GM12872 (cell line): ENCODE results near the gene RMND1.

Source experiments
- TF ChIP-seq, protein P1 (sequence below): IDR thresholded peaks from 3 replicates; pipeline ENCODE4 v1.5.1; 2011; ENCODE audit warnings: low read depth, mild to moderate bottlenecking, low read length, moderate library complexity; ENCODE audit not compliant: insufficient read depth

Gene RMND1

DNA sequence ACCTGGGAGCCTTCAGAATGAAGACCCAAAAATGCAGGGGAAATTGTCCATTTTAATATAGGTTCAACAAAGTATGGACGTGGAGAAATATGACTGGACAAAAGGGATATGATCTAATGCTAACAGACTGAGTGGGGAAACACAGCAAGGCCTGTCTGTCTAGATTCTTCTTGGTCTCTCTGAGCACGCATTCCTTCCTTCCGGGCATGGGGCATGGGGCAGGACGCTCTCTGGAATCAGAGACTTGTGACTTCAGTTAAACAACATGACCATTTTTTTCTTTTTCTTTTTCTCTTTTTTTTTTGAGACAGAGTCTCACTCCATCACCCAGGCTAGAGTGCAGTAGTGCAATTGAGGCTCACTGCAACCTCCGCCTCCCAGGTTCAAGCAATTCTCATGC, 92.4 kb downstream of the RMND1 start:
- TF ChIP-seq, protein P1, sequence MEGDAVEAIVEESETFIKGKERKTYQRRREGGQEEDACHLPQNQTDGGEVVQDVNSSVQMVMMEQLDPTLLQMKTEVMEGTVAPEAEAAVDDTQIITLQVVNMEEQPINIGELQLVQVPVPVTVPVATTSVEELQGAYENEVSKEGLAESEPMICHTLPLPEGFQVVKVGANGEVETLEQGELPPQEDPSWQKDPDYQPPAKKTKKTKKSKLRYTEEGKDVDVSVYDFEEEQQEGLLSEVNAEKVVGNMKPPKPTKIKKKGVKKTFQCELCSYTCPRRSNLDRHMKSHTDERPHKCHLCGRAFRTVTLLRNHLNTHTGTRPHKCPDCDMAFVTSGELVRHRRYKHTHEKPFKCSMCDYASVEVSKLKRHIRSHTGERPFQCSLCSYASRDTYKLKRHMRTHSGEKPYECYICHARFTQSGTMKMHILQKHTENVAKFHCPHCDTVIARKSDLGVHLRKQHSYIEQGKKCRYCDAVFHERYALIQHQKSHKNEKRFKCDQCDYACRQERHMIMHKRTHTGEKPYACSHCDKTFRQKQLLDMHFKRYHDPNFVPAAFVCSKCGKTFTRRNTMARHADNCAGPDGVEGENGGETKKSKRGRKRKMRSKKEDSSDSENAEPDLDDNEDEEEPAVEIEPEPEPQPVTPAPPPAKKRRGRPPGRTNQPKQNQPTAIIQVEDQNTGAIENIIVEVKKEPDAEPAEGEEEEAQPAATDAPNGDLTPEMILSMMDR = no peak

- TF ChIP-seq, protein P1 = no peak
Observed at GRCh38 chr6:151358475-151358874, 93.5 kb downstream of the RMND1 start.

DNA sequence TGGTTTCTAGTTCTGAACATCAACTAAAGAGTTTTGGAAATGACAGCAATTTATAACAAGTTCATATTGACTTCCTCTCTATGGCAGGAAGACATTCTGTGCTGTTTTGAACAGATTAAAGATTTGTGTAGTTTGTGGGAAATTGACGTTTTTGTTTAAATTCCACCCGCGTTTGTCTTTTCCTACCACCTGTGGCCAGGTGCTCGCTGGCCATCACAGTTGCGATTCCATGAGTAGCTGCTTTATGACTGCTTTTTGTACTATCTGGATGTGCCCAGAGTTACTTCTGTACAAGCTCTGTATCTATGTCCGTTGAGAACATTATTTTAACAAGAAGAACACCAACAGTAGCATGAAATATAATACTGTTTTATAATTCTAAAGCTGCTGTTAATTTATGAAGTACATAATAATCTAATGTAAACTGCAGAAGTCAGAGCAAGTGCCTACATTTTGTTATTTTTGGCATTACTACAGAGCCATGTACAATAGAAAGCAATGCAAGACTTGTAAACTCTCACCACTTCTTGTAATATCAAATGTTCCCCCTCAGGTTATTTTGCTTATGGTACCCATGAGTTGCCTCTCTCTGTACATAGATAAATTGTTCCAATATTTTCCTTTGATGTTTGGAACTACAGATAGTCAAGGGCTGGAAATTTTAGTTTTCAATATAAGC, 94.0 kb downstream of the RMND1 start:
- TF ChIP-seq, protein P1 = no peak
